Mesenteric fat pad (tissue), 1 donor: Measurements from ENCODE around the gene BACH2. TPM values are rescaled to one million over a fixed set of nuclear protein-coding genes. Genes with fewer than 3 reads are reported as not detected.
A peak's percentile ranks its signal among the peaks of the same experiment; 100 is the strongest.
"Not testable (repeated sequence)": the region's sequence is repeated elsewhere in the genome, so short reads cannot be mapped to it uniquely, and the experiment has no call there.

ENCODE experiments used
- DNase-seq: peaks from one replicate; pipeline ENCODE4 v3.0.0-alpha.2; 2020; ENCODE audit warnings: low spot score
- long read RNA-seq: library from polyadenylated mRNA; unstranded; transcript quantifications from one replicate; pipeline ENCODE4 v2.0.0, GENCODE V29; 2020
- total RNA-seq: library from RNA; stranded (reverse); fragmentation: NEBNext Ultra II Directional; extraction: Animal tissue kit (Norgen Biotek cat#: 25700); gene quantifications from one replicate; pipeline ENCODE4 v1.2.1, GENCODE V29; 2021
- donor health status: DM: yes; HTN: yes; CAD: no.

BACH2 gene
- 2.0 TPM for total RNA-seq
- long read RNA-seq, partial matches to known transcripts: 0 of 4 reads
- long read RNA-seq, other reads (novel, unspliced or antisense): 3 of 4 reads

DNA sequence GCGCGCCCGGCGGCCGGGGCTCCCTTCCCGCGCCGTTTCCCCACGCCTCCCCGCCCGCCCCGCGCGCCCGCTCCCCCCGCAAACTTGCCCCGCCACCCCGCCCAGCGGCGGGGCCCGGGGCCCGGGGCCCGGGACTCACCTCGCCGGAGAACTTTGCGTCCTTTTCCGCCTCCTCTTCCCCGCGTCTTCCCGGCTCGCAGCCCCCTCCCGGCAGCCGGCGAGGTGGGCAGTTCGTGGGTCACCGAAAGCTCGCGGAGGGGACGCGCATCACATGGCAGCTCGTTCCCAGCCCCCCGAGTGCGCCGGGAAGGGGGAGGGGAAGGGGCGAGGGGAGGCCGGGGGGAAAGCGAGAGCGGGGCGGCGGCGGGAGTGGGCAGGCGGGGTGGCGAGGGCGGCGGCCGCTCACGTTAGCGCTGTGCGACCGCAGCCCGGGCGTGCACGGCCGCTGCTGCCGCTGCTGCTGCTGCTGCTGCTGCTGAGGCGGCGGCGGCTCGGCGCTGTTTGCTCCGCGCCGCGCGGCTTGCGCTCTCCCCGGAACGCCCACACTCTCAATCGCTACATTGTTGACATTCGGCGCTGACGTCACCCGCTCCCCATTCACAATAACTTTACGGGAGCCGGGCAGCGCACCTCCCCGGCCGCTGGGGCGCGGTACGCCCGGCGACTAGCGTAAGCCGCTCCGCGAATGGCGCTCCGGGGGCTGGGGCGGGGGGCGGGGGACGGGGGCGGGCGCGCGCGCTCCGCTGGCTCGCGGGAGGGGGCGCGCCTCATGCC, at the start of gene BACH2:
Gene BACH2, minus strand, starts transcription at position 503 of the 774 bp plus-strand sequence. CDS start 287,999 bp downstream, outside the sequence.
- peak; percentile 92 for DNase-seq

DNA sequence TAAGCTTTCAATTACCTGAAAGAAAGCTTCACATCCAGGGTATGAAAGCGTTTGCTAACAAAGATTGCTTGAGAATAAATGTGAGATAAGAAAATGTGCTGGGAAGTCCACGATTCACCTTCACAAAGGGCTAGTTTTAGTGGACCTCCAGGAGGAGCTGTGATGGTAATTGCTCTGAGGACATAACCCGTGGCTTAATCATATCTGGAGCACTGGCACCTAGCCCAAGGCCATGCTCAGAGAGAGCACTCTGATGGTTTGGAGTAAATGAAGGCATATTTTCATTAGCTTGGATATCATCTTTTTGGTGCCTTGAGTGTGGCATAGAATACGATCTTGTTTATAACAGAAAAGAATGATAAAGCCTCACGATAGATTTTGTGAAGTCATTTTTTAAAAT, 46.9 kb upstream of the BACH2 start:
- no peak for DNase-seq

DNA sequence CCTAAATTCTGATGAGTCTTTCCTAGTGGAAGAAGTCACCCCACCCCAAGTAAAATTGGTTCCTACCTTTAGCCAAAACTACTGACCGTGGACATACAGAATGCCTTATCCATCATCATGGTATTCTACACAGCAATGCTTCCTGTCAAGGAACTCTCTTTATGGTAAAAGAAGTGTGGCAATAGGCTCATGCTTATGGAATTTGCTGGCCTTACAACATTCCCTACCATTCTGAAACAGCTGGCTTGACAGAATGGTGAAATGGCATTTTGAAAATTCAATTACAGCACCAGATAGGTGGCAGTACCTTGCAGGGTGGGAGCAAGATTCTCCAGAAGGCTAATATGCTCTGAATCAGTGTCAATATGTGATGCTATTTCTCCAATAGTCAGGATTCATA, 41.8 kb upstream of the BACH2 start:
- DNase-seq: no peak

DNA sequence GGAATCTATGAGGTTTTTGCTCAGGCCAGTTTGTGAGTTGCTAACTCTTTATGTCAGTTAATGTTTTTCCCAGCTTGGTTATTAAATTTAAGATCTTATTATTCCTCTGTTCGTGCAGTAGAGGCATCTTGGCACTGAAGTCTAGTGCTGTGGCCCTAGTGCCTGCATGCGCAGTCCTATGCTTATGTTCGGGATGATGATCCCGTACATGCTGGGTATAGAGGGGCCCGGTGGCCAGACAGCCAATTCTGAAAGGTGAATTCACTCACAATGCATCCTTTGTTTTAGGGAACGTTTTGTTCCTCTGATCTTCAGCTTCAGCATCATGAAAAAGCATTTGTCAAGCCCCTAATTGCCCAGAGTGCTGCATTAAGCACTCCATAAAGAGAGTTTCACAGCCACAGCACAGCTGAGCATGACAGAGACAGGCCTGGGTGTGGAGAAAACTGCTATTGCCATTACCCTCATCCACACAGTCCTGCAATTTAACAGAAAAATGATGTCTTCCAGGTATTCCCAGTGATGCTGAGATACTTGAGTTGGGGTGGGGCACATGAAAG, 39.8 kb upstream of the BACH2 start:
- no peak for DNase-seq

DNA sequence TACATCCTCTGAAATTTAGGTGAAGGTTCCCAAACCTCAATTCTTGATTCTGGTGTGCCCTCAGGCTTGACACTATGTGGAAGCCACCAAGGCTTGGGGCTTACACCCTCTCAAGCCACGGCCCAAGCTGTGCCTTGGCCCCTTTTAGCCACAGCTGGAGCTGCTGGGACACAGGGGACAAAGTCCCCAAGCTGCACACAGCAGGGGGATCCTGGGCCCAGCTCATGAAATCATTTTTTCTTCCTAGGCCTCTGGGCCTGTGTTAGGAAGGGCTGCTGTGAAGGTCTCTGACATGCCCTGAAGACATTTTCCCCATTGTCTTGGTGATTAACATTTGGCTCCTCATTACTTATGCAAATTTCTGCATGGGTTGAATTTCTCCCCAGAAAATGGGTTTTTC, 37.3 kb upstream of the BACH2 start:
- DNase-seq: no peak

DNA sequence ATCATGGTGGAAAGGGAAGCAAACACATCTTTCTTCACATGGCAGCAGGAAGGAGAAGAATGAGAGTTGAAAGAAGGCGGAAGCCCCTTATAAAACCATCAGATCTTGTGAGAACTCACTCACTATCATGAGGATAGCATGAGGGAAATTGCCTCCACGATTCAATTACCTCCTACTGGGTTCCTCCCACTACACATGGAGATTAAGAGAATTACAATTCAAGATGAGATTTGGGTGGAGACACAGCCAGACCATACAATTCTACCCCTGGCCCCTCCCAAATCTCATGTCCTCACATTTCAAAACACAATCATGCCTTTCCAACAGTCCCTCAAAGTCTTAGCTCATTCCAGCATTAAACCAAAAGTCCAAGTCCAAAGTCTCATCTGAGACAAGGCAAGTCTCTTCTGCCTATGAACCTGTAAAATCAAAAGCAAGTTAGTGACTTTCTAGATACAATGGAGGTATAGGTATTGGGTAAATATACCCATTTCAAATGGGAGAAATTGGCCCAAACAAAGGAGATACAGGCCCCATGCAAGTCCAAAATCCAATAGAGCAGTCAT, 36.4 kb upstream of the BACH2 start:
- not testable (repeated sequence) for DNase-seq

DNA sequence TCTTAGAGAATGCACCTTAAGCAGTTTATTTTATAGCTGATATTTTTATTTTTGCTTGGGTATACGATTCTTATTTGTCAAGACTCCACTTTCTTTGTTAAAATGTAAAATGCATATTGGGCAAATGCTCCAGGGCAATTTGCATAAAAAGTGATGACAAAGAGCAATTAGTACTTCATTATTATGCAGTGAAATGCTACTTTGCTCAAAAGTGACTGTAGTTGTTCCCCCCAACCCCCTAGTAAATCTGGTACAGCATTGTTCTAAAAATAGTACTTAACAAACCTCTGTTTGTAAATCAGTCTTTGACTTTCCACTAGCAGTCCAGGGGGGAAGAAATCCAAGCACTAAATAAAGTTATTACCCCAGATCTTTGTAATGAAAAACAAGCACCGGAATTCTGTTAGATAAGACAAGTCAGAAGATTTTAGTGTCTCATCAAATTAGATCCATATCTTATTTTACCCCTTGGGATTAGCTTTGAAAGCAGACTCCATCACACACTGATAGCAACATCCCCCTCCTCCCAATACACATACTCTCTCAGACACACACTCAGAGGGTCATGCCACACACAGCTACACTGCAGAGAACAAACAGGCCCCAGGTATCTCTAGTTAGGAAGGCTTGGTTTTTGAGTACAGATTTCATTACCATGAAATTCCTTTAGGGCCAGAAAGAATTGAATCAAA, 32.9 kb upstream of the BACH2 start:
- no peak for DNase-seq

DNA sequence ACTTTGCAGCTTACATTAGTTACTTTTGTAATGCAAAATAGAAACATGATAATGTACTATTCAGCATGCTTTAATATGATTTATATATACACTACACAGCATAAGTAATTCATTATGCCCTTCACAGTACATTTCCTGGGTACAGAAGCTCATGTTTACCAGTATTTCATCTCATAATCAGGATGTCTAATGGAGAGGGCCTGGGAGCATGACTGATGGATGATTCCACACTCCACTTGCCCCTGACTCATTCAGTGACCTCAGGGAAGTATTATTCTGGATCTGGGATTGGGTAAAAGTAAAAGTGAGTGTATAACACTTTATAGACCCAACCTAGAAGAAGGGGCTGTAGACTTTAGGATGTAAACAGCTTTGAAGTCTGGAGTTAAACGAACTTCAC, 31.4 kb upstream of the BACH2 start:
- DNase-seq: no peak

DNA sequence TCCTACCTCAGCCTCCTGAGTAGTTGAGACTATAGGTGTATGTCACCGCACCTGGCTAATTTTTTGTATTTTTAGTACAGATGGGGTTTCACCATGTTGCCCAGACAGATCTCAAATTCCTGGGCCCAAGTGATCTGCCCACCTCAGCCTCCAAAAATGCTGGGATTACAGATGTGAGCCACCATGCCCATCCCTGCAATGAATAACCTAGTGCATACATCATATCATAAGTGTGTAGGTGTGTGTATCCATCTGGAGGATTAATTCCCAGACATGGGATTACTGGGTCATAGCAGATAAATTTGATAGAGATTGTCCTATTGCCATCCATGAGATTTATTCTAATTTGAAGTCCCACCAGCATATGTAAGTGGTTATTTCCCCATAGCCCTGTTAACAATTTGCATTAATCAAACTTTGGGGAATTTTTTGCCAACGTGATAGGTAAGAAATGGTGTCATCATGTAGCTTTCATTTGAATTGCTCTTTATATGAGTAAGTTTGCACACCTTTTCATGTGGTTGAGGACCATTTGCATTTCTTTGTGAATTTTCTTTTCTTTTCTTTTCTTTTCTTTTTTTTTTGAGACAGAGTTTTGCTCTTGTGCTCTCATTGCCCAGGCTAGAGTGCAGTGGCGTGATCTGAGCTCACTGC, 29.9 kb upstream of the BACH2 start:
- no peak for DNase-seq

DNA sequence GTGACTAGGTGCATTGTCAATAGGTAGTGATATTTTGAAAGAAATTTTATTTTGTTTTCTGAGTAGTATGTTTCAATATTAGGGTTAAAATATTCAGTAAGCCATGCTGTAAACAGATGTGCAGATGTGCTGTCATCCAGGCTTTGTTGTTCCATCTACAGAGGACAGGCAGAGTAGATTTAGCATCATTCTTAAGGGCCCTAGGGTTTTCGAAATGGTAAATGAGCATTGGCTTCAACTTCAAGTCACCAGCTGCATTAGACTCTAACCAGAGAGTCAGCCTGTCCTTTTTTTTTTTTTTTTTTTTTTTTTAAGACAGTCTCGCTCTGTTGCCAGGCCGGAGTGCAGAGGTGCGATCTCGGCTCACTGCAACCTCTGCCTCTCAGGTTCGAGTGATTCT, 27.1 kb upstream of the BACH2 start:
- no peak for DNase-seq

DNA sequence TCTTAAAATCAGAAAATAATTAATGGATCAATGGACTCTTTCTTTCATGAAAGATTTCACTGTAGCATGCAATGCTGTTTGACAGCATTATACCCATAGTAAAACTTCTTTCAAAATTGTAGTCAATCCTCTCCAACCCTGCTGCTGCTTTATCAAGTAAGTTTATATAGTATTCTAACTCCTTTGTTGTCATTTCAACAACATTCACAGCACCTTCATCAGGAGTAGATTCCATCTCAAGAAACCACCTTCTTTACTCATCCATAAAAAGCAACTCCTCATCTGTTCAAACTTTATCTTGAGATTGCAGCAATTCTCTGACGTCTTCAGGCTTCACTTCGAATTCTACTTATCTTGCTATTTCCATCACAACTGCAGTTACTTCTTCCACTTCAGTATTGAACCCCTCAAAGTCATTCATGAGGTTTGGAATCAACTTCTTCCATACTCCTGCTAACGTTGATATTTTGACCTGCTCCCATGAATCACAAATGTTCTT, 26.4 kb upstream of the BACH2 start:
- no peak for DNase-seq

DNA sequence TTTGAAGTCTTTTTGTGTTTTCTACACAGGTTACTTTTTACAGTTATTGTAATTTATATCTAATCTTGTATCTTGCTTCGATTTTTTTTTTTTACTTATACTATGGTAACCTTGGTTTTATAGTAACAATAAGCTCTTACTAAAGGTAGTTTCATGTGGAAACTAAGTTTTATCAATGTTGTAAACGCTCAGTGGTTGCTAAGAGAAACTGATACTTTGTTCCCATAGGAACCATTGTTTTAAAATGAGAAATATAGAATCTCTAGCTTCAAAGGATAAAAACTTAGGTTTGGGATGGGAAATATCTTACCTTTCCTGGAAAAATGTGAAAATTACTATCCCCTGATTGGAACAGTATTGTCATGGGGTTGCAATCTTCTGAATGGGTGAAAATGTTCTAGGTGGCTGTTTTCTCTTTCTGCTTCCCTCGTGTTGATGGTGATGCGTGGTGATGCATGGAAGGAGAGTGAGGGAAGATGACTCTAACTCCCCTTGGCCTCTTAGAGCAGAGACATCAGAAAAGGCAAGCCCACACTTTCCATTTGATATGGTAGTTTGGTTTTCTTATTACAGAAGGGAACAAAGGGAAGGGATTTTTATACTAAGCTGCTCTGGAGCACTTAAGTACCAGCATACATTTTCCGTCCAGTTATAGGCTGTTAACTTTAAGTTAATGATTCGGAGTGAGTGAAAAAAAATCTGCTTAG, 23.5 kb upstream of the BACH2 start:
- DNase-seq: no peak

DNA sequence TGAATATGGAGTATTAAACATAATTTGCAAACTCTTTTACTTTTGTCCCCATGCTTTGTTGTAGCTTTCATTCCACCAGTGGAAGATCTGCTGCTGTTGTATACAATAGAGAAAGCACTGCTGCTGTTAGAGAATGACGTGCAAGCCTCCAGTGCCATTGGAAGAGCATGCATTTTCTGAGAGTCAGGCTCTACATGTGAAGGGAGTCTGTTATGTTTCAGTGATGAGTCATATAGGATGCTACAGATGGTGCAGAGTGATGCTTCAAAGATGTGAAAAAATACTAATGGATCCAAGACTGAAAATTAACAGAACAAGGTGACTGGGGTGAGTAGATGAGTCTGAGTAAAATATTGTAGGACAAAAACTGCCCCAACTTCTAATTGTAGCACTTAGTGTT, 22.4 kb upstream of the BACH2 start:
- DNase-seq: no peak

DNA sequence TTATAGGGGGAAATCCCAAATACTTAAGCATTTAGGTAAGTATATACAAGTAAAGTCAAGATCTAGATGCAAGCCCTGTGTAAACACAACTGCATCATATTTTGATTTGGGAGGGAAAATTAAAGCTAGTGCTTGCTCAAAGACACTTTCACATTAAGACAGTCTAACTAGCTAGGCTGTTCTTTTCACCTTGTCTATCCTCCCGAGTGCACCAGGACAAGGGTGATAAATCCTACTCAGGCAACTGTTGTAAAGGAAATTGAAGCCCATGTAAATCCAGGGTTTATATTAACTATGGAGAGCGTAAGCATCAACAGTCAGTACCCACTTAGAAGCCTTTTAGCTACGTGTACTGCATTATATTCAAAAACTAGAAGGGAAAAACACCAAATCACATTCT, 19.3 kb upstream of the BACH2 start:
- DNase-seq: no peak

DNA sequence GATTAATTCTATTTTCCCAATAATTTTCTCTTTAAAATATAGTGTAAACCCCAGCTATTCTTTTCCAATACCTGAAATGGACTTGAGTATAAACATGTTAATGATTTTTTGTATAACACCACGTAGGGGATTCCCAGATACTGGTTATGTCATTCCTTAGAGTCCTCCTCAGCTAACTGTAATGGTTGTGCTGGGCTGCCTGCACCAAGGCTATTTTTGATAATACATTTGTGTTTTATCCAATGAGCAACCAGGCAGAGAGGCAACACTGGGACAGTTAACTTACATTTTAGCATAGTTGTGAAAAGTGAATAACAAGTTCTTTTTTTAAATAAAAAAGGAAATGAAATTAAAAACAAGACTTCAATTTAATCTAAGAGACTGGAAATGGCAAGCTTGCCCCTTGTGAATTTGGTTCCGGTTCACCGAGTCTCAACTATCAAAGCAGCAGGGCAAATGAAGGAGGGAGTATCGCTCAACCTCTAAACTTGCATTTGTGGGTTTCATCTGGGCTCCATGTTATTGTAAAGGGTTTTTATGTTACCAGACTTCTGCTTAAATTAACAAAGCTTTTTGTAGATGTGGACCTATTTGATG, 18.8 kb upstream of the BACH2 start:
- DNase-seq: no peak

DNA sequence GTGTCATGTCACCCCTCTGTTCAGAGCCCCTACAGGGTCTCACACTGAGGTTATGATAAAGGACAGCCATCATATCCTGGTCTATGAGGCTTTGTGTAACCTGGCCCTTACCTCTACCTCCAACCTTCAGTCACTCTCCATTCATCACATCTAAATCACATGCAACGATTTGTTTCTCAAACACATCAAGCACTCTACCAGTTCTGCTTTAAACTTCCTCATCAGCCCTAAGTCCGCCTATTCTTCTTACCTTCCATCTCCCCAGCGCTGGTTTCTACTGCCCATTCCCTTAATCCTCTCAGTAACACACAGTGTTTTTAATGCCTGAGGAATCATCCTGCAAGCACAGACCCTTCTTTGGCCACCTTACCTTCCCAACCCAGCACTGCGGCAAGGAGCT, 17.9 kb upstream of the BACH2 start:
- no peak for DNase-seq

DNA sequence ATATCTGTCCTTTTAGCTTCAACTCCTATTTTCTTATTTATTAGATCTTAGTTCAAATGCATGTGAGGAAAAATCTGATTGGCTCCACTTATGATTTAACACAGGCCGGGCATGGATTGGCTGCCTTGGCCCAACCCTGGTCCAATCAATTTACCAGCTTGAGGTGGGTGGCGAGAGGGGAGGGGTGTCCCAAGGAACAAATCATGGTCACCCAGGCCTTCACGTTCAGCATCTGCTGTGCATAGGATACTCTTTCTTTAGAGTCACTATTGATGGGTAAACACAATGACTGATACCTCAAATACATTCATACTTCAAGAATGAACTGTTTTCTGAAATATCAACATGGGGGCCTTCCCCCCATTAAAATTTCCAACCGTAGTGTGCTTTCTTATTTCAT, 14.9 kb upstream of the BACH2 start:
- DNase-seq: no peak

DNA sequence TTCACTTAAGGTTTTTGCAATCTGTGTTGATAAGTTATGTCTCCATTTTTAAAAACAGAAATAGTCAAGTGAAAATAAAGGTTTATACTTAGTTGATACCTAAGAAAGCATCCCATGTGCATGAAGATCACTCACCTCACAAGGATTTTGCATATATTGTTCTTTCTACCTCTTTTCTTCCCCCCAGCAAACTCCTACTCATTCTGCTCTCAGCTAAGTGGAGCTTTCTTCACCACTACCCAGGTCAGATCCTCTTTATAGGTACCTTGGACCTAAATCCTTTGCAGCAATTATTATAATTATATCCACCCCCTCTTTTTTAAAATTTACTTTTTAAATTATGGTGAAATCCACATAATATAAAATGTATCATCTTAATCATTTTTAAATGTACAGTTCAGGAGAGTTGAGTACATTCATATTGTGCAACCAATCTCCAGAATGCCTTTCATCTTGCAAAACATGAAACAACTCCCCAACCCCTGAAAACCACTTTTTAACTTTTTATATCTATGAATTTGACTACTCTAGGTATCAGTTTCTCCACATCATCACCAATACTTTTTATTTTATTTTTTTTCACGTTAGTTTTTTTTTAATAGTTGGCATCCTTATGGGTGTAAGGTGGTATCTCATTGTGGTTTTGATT, 9.3 kb upstream of the BACH2 start:
- DNase-seq: no peak

DNA sequence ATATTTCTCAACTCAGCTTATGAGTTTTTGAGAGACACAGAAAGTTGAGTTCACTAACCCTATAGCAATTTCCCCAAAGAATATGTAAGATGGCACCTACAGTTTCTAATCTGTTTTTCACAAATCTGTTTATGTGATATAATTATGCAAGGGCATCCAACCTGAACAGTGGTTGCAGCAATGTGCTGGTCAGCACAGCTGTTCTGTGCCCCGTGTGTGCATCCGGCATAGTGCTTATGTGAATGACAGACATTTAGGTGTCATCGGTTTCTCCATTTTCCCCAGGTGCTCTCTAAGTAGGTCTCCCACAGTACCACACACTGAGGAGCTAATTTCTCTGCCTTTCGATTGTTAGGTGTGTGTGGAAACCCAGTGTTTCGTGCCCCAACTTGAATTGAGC, 7.7 kb upstream of the BACH2 start:
- DNase-seq: no peak

DNA sequence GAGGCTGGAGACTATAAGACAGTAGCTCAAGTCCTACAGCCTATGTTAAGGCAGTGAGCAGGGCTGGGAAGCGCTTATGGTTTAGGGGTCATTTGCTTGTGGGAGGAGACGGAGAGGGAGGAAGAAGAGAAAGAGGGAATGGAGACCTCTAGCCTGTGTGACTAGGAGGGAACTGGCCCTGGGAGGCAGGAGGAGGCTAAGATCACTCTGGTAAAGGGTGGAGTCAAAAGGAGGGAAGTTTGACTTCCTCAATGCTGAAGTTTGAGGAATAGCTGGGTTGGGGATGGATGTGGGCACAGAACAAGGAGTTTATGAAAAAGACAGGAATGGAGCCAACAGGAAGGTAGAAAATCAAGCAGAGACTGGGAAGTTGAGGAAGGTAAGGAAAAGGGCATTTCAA, 6.4 kb upstream of the BACH2 start:
- DNase-seq: no peak
